GM12891 (cell line): ENCODE results near the gene PPP1R36.

Experiments used
- POLR2A ChIP-seq: IDR thresholded peaks from 2 replicates; pipeline ENCODE4 v1.6.1; 2011; ENCODE audit warnings: low read depth, low read length, control low read depth
- POLR2AphosphoS5 ChIP-seq: IDR thresholded peaks from 2 replicates; pipeline ENCODE4 v1.6.1; 2011; ENCODE audit warnings: low read depth, low read length, control low read depth
- TAF1 ChIP-seq: IDR thresholded peaks from 2 replicates; pipeline ENCODE4 v1.6.1; 2011; ENCODE audit warnings: low read depth, low read length, control low read depth

DNA sequence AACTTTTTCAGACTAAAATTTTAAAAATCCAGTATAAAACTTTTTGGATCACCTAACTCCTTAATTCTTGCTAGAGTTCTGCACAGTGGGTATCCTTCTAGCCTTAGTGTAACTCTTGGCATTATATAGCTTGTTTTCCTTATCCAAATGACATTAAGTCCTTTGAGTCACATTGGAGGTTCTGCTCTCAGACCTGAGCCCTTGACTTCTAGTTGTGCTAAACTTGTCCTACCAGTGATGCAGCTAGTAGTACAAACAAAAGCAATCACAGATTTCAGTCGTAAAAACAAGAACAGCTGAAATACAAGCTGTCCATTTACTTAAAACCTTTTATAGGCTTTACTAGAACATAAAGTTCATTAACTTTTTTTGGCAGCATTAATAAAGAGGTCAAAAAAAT, 34.7 kb upstream of the PPP1R36 start:
- TF ChIP-seq POLR2A, result no peak
- TF ChIP-seq TAF1, result no peak
- no peak for TF ChIP-seq POLR2AphosphoS5
